ENCODE data around the gene PRSS36. TPM values are rescaled to one million over a fixed set of nuclear protein-coding genes. Genes with fewer than 3 reads are reported as not detected.
"Not testable (repeated sequence)": the region's sequence is repeated elsewhere in the genome, so short reads cannot be mapped to it uniquely, and the experiment has no call there.

The PRSS36 gene
- polyA plus RNA-seq, 1 donor from 2014 or later: 2.0 TPM

GRCh38 chr16:31198207-31198882 lies 48.5 kb upstream of the PRSS36 start:
- TF ChIP-seq CTCF (IDR thresholded peaks at IDR 0.05; ENCODE audit: poor library complexity, severe bottlenecking) (no peak), SMC3 (conservative IDR thresholded peaks at IDR 0.05; ENCODE audit: poor library complexity) (no peak), EP300 (conservative IDR thresholded peaks at IDR 0.05; ENCODE audit: poor library complexity, severe bottlenecking) (no peak)
- no peaks in the 10 kb centered on the region for H3K9me2 ChIP-seq (ENCODE audit: insufficient read depth, low read length)
- peaks cover 6% of the 10 kb centered on the region for H4K20me1 ChIP-seq (ENCODE audit: insufficient read depth)
- no peak overlapping the region for H3K4me3 ChIP-seq (ENCODE audit: low read length)
- no peak overlapping the region for H3K4me2 ChIP-seq (ENCODE audit: low read length)
- H3K9ac ChIP-seq (ENCODE audit: low read length): no peak overlapping the region
- H3K36me3 ChIP-seq (ENCODE audit: insufficient read depth, low read length): peaks cover 9% of the 10 kb centered on the region
- H3K27me3 ChIP-seq (ENCODE audit: insufficient read depth, low read depth, low read length): peaks cover 24% of the 10 kb centered on the region
- no peak overlapping the region for H2AFZ ChIP-seq (ENCODE audit: low read depth, low read length)
- H3K9me3 ChIP-seq (ENCODE audit: low read length): no peaks in the 10 kb centered on the region
- H3F3A ChIP-seq (ENCODE audit: insufficient read depth, low read length, poor library complexity, severe bottlenecking): no peaks in the 10 kb centered on the region
- H3K27ac ChIP-seq (ENCODE audit: low read length): no peak overlapping the region
- H3K79me2 ChIP-seq (replicated peaks; ENCODE audit: insufficient read depth, low read length): no peaks in the 10 kb centered on the region

DNA sequence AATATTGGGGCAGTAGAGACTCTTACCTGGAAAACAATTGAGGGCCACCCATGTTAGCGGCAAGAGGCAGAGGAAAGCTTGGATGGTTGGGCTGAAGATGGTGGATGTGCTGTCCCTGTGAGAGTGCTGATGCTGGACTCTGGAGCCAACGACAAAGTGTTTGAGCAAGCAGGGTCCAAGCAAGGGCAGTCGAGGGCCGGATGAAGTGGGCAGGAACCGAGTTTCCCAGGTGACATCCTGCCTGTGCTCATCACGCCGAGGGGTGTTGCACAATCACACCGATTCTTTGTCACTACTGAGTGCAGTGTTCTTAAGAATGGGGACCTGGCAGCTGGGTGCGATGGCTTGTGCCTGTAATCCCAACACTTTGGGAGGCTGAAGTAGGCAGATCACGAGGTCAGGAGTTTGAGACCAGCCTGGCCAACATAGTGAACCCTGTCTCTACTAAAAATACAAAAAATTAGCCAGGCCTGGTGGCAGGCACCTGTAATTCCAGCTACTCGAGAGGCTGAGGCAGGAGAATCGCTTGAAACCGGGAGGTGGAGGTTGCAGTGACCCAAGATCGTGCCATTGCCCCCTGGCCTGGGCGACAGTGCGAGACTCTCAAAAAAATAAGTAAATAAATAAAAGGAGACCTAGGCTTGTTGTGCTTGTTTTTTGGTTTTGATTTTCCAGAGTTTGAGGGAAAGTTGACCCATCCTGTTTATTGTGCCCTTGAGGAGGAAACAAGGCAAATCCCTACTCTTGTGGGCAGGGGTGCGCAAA lies 46.6 kb upstream of the PRSS36 start:
- H3K36me3 ChIP-seq (ENCODE audit: insufficient read depth, low read length): peaks cover 14% of the 10 kb centered on the region
- no peak overlapping the region for H3K27ac ChIP-seq (ENCODE audit: low read length)
- H3K27me3 ChIP-seq (ENCODE audit: insufficient read depth, low read depth, low read length): peaks cover 5% of the 10 kb centered on the region
- H2AFZ ChIP-seq (ENCODE audit: low read depth, low read length): no peak overlapping the region
- H3K9me3 ChIP-seq (ENCODE audit: low read length): no peaks in the 10 kb centered on the region
- H3K9ac ChIP-seq (ENCODE audit: low read length): no peak overlapping the region
- H3K4me2 ChIP-seq (ENCODE audit: low read length): no peak overlapping the region
- H3K79me2 ChIP-seq (replicated peaks; ENCODE audit: insufficient read depth, low read length): no peaks in the 10 kb centered on the region
- H4K20me1 ChIP-seq (ENCODE audit: insufficient read depth): peaks cover 7% of the 10 kb centered on the region
- H3F3A ChIP-seq (ENCODE audit: insufficient read depth, low read length, poor library complexity, severe bottlenecking): no peaks in the 10 kb centered on the region
- no peak overlapping the region for H3K4me3 ChIP-seq (ENCODE audit: low read length)
- no peaks in the 10 kb centered on the region for H3K9me2 ChIP-seq (ENCODE audit: insufficient read depth, low read length)
- TF ChIP-seq MXI1 (conservative IDR thresholded peaks at IDR 0.05; ENCODE audit: poor library complexity, severe bottlenecking): no peak
- TF ChIP-seq CTCF (IDR thresholded peaks at IDR 0.05; ENCODE audit: poor library complexity, severe bottlenecking): no peak
- no peak for TF ChIP-seq SMC3 (conservative IDR thresholded peaks at IDR 0.05; ENCODE audit: poor library complexity)
- no peak for TF ChIP-seq EP300 (conservative IDR thresholded peaks at IDR 0.05; ENCODE audit: poor library complexity, severe bottlenecking)
- TF ChIP-seq EZH2 (IDR thresholded peaks at IDR 0.05; ENCODE audit: borderline replicate concordance, insufficient read depth, low read length, poor library complexity, severe bottlenecking): no peak
- no peak for TF ChIP-seq REST (IDR thresholded peaks at IDR 0.05; ENCODE audit: borderline replicate concordance)
- TF ChIP-seq TAF1 (IDR thresholded peaks at IDR 0.05; ENCODE audit: low read depth): no peak

GRCh38 chr16:31195861-31196260 lies 46.0 kb upstream of the PRSS36 start:
- not testable (repeated sequence) for H3K79me2 ChIP-seq (replicated peaks; ENCODE audit: insufficient read depth, low read length); H3K9me3 ChIP-seq (ENCODE audit: low read length); H2AFZ ChIP-seq (ENCODE audit: low read depth, low read length); H3K27ac ChIP-seq (ENCODE audit: low read length); H3K9ac ChIP-seq (ENCODE audit: low read length); H3K4me3 ChIP-seq (ENCODE audit: low read length); H3K4me2 ChIP-seq (ENCODE audit: low read length); H3K9me2 ChIP-seq (ENCODE audit: insufficient read depth, low read length); H3K27me3 ChIP-seq (ENCODE audit: insufficient read depth, low read depth, low read length); H3F3A ChIP-seq (ENCODE audit: insufficient read depth, low read length, poor library complexity, severe bottlenecking)
- Histone ChIP-seq H4K20me1 (ENCODE audit: insufficient read depth) (peaks cover 10% of the 10 kb centered on the region), H3K36me3 (ENCODE audit: insufficient read depth, low read length) (peaks cover 14% of the 10 kb centered on the region)

All from neural cell (in vitro differentiated cells).